Lung microvascular endothelial cell (primary cell): ENCODE measurements around the gene RHOA. TPM values are rescaled to one million over a fixed set of nuclear protein-coding genes. Genes with fewer than 3 reads are reported as not detected.
A peak's percentile ranks its signal among the peaks of the same experiment; 100 is the strongest.

Experiments used
- DNase-seq, 2 donors: peaks; one replicate each; pipeline versions ENCODE4 v3.0.0 to v3.0.0-alpha.2; 2010; ENCODE audit warnings: low read depth in 2 of 2
- total RNA-seq: library from RNA; depleted of rRNA; stranded (reverse); fragments of >200 nt; gene quantifications from 2 replicates; pipeline ENCODE4 v1.2.1, GENCODE V29; 2014

RHOA gene
- total RNA-seq, 1 donor from 2014 or later = 401 TPM

GRCh38 chr3:49327485-49327884 is 84.3 kb downstream of the RHOA start:
- peak in 1 of 2 donors; percentile 56 for DNase-seq

GRCh38 chr3:49324768-49325167 is 87.0 kb downstream of the RHOA start:
- no peak for DNase-seq

- DNase-seq = no peak
Measured at GRCh38 chr3:49316696-49317457, 94.9 kb downstream of the RHOA start.

- DNase-seq = peak in 1 of 2 donors; percentile 47
Measured at GRCh38 chr3:49313896-49314688, 97.7 kb downstream of the RHOA start.

GRCh38 chr3:49311283-49311682 is 100.5 kb downstream of the RHOA start:
- no peak for DNase-seq

GRCh38 chr3:49310677-49311076 is 101.1 kb downstream of the RHOA start:
- no peak for DNase-seq

Other genes with a start within 250 kb of the RHOA start
- gene CCDC71, start 245.6 kb downstream of the RHOA start, total RNA-seq = 10.7 and 20.2 TPM in 2 replicates
- 46.9 and 144 TPM in 2 replicates for gene KLHDC8B, start 240.4 kb downstream of the RHOA start, total RNA-seq
- gene C3orf62, start 134.7 kb downstream of the RHOA start, total RNA-seq = 1.3 and 1.8 TPM in 2 replicates
- 17.7 and 23.2 TPM in 2 replicates for gene USP4, start 71.9 kb downstream of the RHOA start, total RNA-seq
- gene GPX1, start 53.6 kb downstream of the RHOA start, total RNA-seq = 468 and 667 TPM in 2 replicates
- gene TCTA, start 447 bp upstream of the RHOA start, total RNA-seq = 13.5 and 23.8 TPM in 2 replicates
- gene AMT, start 10.5 kb upstream of the RHOA start, total RNA-seq = 0.22 and 0.60 TPM in 2 replicates
- gene NICN1, start 17.3 kb upstream of the RHOA start, total RNA-seq = 2.6 and 4.4 TPM in 2 replicates
- 23.1 and 26.2 TPM in 2 replicates for gene DAG1, start 58.3 kb upstream of the RHOA start, total RNA-seq
- gene BSN, start 142.5 kb upstream of the RHOA start, total RNA-seq = under 0.01 TPM in 2 replicates